ENCODE data around the gene ID4. TPM values are rescaled to one million over a fixed set of nuclear protein-coding genes. Genes with fewer than 3 reads are reported as not detected.
A peak's percentile ranks its signal among the peaks of the same experiment; 100 is the strongest.
"Not testable (repeated sequence)": the region's sequence is repeated elsewhere in the genome, so short reads cannot be mapped to it uniquely, and the experiment has no call there.

ID4 gene
- total RNA-seq, 1 donor from 2014 or later: 1.1 TPM

DNA sequence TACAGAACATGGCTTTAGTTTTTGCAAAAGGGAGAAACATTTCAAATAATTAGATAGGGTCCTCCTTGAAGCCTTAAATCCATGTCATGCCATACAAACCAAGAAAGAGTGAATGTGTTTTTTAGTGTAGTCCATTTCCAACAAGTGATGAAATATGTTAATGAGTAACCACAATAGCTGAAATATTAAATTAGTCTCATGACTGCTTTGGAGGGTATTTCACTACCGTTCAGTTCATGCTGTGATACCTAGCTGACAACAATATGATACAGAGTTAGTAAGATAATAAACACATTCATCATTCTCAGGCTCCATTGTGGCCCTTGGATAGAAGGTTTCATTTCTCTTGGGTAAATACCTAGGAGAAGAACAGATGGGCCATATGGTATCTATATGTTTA lies 5.8 kb upstream of the ID4 start:
- DNase-seq (ENCODE audit: extremely low read depth, low read depth, low spot score): no peak

DNA sequence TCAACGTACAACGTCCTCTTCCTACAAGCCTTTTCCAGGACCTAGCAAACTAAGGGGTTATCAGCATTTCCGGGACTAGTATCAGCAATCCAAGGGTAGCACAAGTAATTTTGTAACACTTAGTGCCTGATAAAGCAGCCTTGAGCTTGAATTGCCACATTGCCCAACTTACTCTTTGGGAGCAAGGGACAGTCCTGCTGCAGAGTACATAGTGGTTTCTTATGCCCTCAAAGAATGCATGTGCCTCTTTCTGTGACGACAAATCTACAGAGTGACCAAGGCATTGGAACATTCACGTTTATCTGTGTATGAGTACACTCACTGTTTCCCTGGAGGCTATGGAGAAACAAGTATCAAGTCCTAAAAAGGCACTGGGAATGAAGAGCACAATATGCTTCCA lies 3.2 kb upstream of the ID4 start:
- no peak for DNase-seq (ENCODE audit: extremely low read depth, low read depth, low spot score)

DNA sequence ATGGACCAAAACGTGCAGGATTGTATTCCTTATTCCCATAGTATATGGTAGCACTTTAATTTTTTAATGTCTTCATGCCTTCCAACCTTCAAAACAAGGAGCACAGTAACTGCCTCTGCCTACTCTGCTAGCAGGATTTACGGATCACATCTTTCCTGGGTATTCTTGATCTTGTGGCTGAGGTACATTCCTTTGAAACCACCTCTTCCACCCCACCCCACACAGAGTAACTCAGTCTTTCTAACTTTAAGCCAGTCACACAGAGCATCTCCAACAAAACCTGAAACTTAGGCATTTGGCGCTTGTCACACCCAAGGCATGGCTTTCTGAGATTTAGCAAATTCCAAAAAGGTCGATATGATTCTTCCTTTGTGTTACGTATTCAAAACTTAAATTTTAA lies 2.3 kb upstream of the ID4 start:
- DNase-seq (ENCODE audit: extremely low read depth, low read depth, low spot score): no peak

DNA sequence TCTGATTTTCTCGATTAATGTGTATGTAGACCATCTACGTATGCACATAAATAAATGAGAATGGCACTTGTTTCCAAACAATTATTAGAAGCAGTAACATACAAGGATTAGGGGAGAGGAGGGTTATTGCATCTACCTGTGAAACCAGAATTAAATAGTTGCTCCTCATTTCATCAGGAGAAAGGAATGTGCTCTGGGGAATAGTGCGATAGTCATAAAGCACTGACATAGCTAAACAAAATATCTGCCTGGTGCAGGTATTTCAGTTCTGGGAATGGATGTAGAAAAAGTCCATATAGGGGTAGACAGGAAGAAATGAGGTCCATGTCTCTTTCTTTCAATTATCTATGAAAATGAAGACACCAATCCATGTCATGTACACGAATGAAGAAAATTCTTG lies 1.6 kb upstream of the ID4 start:
- DNase-seq (ENCODE audit: extremely low read depth, low read depth, low spot score): no peak

DNA sequence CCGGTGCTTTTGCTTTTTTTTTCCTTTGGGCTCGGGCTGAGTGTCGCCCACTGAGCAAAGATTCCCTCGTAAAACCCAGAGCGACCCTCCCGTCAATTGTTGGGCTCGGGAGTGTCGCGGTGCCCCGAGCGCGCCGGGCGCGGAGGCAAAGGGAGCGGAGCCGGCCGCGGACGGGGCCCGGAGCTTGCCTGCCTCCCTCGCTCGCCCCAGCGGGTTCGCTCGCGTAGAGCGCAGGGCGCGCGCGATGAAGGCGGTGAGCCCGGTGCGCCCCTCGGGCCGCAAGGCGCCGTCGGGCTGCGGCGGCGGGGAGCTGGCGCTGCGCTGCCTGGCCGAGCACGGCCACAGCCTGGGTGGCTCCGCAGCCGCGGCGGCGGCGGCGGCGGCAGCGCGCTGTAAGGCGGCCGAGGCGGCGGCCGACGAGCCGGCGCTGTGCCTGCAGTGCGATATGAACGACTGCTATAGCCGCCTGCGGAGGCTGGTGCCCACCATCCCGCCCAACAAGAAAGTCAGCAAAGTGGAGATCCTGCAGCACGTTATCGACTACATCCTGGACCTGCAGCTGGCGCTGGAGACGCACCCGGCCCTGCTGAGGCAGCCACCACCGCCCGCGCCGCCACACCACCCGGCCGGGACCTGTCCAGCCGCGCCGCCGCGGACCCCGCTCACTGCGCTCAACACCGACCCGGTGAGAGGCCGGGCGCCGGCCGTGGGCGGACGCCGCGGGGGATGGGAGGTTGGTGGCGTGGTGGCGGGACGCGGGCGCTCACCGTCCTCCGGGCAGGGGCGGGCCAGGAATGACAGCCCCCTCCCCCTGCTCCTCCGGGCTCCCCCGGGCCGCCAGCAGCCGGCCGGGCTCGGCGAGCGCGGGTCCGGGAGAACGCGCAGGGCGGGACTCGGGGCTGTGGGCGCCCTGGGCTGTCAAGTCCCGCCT lies 606 bp downstream of the ID4 start:
- DNase-seq (ENCODE audit: extremely low read depth, low read depth, low spot score): no peak

DNA sequence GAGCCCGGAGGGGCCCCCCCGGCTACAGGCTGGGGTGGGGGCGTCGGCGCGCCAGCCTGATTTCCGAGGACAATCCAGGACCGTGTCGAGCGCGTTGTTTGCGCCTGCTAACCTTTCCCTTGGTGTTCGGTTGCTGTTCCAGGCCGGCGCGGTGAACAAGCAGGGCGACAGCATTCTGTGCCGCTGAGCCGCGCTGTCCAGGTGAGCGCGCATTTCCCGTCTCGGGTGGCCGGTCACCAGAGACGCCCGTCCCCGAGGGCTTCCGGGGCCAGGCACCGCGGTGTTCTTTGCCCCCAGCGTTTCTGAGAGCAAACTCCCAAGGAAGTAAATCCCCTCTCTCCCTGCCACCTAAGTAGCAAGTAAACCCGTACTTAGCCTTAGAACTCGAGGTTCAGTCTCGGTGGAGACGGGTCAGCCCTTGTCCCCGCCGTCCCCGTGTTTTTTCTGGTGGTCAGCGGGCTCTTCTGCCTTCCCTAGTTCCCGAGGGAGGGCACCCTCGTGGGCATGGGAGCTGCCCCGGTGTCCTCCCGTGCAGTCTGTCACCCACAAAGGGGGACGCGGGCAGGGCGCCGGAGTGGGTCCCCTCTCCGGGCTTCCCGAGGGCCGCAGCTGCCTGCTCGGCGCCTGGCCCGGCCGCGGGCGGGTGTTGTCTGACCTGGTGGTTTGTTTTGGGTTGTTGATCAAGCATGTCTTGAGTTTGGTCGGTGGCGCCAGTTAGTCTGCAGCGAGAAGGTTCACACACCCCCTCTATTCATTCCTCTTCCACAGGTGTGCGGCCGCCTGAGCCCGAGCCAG lies 1.5 kb downstream of the ID4 start:
- no peak for DNase-seq (ENCODE audit: extremely low read depth, low read depth, low spot score)

DNA sequence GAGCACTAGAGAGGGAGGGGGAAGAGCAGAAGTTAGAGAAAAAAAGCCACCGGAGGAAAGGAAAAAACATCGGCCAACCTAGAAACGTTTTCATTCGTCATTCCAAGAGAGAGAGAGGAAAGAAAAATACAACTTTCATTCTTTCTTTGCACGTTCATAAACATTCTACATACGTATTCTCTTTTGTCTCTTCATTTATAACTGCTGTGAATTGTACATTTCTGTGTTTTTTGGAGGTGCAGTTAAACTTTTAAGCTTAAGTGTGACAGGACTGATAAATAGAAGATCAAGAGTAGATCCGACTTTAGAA lies 2.0 kb downstream of the ID4 start:
- DNase-seq (ENCODE audit: extremely low read depth, low read depth, low spot score): no peak

DNA sequence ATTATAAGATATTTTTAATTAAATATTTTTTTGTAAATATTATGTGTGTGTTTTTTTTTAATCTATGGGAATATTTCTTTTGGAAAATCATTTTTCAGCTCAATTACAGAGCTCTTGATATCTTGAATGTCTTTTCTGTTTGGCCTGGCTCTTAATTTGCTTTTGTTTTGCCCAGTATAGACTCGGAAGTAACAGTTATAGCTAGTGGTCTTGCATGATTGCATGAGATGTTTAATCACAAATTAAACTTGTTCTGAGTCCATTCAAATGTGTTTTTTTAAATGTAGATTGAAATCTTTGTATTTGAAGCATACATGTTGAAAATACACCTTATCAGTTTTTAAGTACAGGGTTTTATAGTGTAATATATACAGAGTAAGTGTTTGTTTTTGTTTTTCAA lies 2.6 kb downstream of the ID4 start:
- DNase-seq (ENCODE audit: extremely low read depth, low read depth, low spot score): no peak

DNA sequence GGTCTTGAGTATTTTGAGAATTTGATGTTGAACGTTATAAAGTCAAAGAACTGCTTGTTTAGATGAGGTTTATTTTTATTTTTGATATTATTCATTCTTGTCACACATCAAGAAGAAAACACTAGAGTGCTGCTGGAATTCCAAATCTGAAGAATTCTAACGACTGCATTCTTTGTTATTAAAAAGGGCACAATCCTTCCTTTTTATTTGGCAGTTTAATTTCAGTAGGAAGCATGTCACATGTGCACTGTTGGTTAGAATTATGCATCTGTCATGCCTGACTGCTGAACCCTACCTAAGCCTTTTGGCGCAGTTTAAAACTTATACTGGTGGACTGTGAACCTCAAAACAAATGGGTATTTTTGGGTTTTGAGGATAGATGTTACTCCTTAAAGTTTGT lies 4.0 kb downstream of the ID4 start:
- DNase-seq (ENCODE audit: extremely low read depth, low read depth, low spot score): no peak

DNA sequence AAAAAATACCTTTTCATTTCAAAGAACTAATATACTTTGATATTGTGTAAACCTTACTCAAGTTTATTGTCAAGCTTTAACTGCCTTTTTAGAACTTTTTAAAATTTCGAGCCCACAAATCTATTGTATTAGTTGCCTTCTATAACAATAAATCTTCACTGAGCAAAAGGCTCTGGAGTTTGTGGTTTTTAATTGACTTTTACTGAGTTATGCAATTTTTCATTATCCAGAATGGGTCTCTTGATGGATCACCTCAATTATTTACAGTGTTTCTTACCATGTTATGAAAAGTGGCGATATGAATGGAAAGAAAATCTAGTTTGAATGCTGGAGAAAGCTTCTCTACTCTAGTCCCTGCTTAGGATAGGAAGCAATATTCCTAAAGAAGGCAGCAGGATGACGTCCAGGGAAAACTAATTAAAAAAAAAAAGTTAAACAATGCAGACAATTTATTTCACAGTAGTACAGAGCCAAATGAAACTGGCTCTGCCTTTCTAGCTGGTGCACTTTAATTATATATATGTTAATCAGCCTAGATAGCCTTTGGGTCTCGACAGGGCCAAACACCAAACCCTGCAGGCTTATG lies 5.0 kb downstream of the ID4 start:
- DNase-seq (ENCODE audit: extremely low read depth, low read depth, low spot score): no peak

DNA sequence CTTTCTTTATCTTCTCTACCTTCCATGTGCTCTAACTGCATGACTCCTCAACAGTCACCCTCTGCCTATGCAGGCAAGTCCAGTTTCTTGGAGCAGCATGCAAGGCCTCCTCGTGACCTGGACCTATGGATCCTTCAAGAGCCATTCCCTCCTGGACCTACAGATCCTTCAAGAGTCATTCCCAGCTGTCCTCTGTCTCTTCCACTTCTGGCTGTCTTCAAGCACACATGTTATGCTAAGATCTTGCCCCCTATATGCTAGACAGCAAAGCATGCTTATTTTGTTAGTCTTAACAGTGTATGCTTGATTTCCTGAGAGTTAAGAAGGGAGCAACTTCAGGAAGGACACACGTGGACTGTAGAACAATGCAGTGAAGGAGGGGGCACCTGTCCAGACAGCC lies 7.5 kb downstream of the ID4 start:
- DNase-seq (ENCODE audit: extremely low read depth, low read depth, low spot score): no peak

DNA sequence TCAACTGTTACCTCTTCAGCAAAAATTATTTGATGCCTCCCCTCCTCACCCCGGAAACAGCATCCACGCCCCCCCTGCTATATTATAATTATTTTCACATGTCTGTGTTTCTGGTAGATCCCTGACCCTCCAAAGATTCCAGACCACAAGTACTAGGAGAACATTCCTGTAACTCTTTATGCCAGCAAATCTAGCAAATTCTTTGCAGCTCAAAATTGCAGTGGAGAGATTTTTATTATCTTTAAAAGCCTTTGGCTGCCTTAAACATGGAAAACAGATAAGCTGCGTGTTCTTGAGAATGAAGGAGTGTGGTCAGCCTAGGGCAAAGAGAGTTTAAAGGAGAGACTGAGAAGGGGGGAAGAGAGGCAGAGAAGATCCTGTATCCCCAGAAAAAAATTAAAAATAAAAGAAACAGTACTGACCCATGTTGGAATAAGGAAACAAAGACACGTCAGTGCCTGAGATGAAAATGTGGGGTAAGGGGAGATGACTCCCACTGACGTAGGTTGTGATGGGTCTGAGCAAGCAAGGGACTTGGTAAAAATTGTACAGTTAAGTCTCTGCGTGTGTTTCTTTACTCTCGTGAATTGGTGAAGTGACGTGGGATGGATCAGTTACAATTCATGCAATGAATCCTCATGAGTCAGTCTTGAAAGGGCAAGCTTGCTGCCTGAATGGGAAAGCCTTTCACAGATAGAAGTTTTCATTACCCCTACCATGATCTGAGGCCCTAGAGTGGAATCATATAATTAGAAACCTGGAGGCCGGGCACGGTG lies 8.3 kb downstream of the ID4 start:
- DNase-seq (ENCODE audit: extremely low read depth, low read depth, low spot score): no peak

DNA sequence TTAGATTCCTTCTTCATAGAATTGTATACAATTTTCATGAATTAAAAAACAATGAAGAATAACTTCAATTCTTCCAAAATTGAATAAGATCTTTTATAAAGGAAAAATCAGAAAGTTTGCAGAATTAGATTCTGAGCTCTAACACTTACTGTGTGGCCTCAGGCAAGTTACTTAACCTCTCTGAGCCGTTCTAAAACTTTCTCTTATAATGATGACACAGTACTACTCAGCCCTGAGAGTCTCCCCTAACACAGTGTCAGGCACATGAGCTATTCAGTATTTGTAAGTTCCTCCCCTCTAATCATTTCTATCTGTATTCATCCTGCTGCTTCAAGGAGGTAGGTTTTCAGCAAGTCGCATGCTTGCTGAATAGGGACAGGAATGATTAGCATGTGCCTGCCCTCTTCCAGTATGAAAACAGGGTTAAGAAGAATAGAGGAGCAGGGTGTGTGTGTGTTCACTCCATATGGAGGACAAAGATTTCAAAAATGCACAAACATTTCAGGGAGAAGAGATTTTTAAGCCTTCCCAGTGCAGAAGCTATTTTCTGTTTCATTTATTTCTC lies 11.4 kb downstream of the ID4 start:
- DNase-seq (ENCODE audit: extremely low read depth, low read depth, low spot score): no peak

DNA sequence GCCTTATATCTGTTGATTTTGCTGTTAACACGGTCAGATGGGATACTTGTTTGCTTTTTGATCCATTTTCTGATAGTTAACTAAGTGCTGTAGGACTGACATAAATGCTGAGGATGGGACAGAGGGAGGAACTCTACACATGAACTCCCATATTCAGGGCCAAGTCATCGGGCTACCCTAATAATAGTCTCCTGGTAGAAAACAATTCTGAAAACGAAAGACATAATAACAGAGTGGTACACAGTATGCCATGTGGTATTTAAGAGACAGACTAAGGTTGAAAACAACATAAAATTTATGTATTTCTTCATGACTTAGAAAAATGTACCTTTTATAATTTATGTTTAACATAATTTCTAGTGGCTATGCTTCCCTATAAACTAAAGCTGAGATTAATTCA lies 12.0 kb downstream of the ID4 start:
- no peak for DNase-seq (ENCODE audit: extremely low read depth, low read depth, low spot score)

DNA sequence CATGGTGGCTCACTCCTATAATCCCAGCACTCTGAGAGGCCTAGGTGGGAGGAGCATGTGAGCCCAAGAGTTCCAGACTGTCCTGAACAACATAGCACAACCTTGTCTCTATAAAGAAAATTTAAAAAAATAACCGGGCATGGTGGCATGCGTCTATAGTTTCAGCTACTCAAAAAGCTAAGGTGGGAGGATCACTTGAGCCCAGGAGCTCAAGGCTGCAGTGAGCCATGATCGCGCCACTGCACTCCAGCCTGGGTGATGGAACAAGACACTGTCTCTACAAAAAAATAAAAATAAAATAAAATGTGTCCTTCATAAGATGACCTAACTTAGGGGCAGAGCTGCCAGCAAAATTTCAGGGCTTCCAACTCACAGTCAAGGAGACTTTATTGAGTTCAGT lies 12.6 kb downstream of the ID4 start:
- DNase-seq (ENCODE audit: extremely low read depth, low read depth, low spot score): no peak

DNA sequence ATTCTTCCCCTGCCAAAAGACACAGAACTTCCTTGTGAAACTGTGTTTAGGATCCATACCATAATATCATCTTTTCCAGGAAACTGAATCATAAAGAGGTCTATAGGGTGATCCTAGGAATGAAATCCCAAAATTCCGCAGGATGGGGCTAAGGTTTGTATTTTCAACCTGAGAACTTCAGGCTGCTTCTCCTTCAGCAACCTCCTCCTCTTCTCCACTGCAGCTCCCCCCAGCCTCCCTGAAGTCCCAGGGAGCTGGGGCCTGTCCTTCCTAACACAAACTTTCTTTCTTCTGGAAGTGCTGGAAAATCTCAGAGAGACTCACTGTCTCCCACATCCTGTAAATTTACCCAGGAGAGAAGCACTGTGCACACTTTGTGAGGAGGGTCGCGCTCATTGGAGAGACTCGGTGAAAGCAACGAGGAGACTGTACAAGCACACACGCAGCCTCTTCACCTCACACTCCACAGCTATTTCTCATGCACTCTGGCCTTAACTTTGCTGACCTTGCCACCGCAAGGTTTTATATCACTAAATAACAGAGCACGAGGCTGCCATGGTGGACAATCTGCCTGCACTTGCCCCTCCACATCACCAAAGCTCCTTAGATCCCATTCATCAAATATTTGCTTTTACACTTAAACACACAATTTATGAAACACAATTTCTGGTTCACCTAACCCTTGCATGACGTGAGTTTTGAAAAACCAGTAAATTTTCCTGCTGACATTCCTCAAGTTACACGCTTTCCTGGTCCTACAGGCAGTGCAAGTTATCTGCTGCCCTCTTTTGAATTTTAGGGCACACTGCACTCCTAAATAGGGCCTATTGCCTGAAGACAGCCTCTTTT lies 14.3 kb downstream of the ID4 start:
- DNase-seq (ENCODE audit: extremely low read depth, low read depth, low spot score): peak; percentile 16

DNA sequence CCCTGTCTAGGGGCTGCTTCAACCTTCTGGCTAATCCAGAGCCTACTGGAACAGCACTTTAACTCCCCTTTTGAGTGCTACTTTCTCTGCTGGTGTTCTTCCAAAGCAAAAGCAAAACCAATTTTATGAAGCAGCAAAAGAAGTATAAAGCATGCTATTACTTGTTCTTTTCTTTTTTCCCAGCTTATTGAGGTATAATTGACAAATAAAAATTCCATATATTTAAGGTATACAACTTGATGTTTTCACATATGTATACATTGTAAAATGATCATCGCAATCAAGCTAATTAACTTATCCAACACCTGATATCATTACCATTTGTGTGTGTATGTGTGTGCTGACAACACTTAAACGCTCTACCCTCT lies 14.9 kb downstream of the ID4 start:
- DNase-seq (ENCODE audit: extremely low read depth, low read depth, low spot score): no peak

DNA sequence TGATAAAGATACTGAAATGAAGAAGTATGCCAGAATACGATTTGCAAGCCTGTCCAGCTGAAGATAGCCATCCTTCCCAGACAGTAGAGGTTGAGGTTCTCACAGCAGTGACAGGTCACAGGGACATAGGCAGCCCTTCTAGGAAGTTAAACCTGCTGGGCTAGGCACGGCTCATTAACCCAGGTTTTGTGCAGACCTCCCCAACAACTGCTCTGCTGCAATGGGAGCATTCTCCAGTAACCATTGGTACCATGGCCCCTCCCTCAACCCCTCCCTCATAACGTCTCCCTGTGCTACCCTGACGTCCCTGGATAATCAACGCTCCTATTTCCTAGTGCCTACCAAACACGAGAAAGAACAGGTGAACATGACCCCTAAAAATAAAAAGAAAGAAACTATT lies 15.8 kb downstream of the ID4 start:
- no peak for DNase-seq (ENCODE audit: extremely low read depth, low read depth, low spot score)

DNA sequence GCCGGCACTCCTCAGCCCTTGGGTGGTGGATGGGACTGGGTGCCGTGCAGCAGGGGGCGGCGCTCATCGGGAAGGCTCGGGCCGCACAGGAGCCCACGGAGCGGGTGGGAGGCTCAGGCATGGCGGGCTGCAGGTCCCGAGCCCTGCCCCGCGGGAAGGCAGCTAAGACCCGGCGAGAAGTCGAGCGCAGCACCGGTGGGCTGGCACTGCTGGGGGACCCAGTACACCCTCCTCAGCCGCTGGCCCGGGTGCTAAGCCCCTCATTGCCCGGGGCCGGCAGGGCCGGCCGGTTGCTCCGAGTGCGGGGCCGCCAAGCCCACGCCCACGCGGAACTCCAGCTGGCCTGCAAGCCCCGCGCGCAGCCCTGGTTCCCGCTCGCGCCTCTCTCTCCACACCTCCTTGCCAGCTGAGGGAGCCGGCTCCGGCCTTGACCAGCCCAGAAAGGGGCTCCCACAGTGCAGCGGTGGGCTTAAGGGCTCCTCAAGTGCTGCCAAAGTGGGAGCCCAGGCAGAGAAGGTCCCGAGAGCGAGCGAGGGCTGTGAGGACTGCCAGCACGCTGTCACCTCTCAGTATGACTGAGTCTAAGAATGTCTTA lies 17.3 kb downstream of the ID4 start:
- not testable (repeated sequence) for DNase-seq (ENCODE audit: extremely low read depth, low read depth, low spot score)

DNA sequence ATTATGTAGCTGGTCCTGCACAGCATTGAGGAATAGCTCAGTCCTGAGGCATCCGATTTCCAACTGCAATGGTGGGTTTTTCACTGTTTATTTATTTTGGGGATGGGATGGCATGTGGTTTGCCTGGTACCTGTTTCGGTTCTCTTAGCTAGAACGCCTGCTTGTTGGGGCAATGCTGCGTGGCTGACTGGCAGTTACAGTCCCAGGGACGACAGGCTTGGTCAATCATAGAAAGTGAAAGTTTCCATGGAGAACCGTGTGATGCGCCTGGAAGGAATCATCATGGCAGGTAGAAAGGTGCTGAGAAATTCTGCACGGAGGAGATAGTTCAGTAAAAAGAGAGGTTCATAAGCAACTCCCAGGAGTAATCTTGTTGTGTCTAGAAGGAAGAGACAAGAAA lies 18.4 kb downstream of the ID4 start:
- no peak for DNase-seq (ENCODE audit: extremely low read depth, low read depth, low spot score)
